ENCODE results near the gene TUSC2. TPM values are rescaled to one million over a fixed set of nuclear protein-coding genes. Genes with fewer than 3 reads are reported as not detected.

The TUSC2 gene
- total RNA-seq, 1 experiment from 2014 or later = 15.2 TPM

DNA sequence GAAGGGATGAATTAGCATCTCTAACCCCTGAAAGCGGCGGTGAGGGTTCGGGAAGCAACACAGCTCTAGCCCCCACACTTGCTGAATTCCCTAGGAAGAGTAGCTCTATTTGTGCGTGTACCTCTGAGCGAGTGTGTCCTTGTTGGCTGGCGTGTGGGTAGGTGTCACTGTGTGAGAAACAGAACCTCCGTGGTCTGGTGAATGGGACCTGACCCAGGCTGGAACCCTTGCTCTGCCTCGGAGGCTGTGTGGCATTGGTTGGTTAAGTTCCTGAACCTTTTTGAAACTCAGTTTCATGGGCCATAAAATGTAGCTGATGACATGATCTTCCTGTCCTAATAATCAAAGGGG, 31.7 kb upstream of the TUSC2 start:
- H3K36me3 ChIP-seq (ENCODE audit: insufficient read depth, low read length, poor library complexity, severe bottlenecking) = no peaks in the 10 kb centered on the region
- peak overlapping the region; percentile 72 for H3K4me3 ChIP-seq (ENCODE audit: low read depth, low read length, poor library complexity, severe bottlenecking)
- intact Hi-C loops (cut with micrococcal nuclease; ENCODE audit: unreplicated experiment) = no loop called here
- DNase-seq (ENCODE audit: low spot score) = no peak
- CTCF ChIA-PET = no interaction called here
- POLR2A ChIA-PET (ENCODE audit: low non-redundant PET) = no interaction called here
- TF ChIP-seq EZH2 (IDR thresholded peaks at IDR 0.05; ENCODE audit: borderline replicate concordance, low read depth, low read length, poor library complexity, severe bottlenecking) = no peak
- TF ChIP-seq, protein P1, sequence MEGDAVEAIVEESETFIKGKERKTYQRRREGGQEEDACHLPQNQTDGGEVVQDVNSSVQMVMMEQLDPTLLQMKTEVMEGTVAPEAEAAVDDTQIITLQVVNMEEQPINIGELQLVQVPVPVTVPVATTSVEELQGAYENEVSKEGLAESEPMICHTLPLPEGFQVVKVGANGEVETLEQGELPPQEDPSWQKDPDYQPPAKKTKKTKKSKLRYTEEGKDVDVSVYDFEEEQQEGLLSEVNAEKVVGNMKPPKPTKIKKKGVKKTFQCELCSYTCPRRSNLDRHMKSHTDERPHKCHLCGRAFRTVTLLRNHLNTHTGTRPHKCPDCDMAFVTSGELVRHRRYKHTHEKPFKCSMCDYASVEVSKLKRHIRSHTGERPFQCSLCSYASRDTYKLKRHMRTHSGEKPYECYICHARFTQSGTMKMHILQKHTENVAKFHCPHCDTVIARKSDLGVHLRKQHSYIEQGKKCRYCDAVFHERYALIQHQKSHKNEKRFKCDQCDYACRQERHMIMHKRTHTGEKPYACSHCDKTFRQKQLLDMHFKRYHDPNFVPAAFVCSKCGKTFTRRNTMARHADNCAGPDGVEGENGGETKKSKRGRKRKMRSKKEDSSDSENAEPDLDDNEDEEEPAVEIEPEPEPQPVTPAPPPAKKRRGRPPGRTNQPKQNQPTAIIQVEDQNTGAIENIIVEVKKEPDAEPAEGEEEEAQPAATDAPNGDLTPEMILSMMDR (conservative IDR thresholded peaks at IDR 0.05; ENCODE audit: low read depth, low read length) = no peak
- no peak overlapping the region for H3K27ac ChIP-seq (ENCODE audit: low read depth, low read length, poor library complexity, severe bottlenecking)
- H3K4me1 ChIP-seq (ENCODE audit: insufficient read depth, low read length, poor library complexity, severe bottlenecking) = no peaks in the 10 kb centered on the region
- H3K9me3 ChIP-seq (ENCODE audit: low read depth, low read length, poor library complexity, severe bottlenecking) = no peaks in the 10 kb centered on the region
- no peaks in the 10 kb centered on the region for H3K27me3 ChIP-seq (replicated peaks; ENCODE audit: insufficient read depth, low read depth, low read length, poor library complexity)
- BruUV-seq (replicated peaks) = no TSS peak

DNA sequence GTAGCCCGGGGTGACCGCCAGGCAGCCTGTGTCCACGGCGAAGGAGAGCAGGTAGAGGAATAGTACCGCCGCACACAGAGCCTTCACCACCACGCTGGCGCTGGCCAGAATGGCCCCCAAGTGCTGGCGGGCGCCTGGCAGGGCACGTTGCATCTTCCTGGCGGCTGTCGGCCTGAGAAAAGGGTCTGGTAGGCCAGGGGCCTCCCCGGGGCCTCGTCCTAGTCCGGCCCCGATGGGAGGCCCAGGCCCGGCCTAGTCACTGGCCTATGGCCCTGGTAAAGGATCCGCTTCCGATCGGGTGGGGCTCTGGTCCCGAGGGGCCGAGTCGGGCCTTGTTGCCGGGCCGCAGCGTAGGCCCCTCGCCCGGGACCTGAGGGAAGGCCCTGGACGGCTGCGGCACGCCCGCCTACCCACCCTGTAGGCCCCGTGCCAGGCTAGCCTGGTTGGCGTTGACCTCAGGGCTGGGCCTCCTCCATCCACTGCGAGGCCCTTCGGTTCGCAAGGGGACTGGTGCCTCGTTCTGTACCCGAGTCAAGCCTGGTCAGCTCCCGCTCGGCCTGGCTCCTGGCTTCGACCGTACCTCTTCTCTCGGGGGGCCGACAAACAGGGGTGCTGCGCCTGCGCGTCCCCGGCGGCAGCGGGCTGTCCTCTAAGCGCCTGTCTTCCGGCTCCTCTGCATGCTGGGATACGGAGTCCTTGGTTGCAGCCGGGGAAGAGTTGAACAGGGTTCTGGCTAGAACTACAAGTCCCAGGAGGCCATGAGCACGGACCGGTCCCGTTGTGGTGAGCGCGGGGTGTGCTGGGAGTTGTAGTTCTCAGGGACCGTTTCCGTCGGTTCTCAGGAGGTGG, 31.1 kb upstream of the TUSC2 start, which contains the start of gene TMEM115:
TSS of gene TMEM115 (minus strand) at position 611 of the 849 bp plus-strand sequence. CDS start at position 153, 458 bp downstream.
- DNase-seq (ENCODE audit: low spot score) = peak; percentile 96
- H3K27ac ChIP-seq (ENCODE audit: low read depth, low read length, poor library complexity, severe bottlenecking) = peak within 1 kb of the TSS; percentile 76
- POLR2A ChIA-PET (ENCODE audit: low non-redundant PET) = no interaction called here

DNA sequence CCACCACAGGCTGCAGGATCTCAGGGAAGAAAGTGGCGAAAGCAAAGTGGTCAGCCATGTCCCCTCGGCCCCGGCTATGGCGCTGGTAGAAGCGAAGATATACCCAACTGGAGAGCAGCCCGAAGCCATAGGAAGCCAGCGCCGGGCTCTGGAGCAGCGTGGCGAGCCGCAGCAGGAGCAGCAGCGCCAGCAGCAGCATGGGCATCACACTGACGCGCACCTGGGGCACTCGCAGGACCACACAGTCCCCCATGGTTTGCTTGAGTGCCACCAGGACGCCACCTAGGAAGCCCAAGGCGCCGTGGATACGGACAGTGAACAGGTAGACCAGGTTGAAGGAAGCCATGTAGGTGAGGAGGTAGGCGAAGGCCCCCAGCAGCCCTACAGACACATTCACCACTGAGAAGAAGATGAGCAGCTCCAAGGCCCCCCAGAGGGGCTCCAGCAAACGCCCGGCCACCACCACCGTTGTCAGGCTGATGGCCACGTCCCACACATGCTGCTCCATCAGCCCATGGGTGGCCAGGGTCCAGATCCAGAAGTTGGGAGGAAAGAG, 30.4 kb upstream of the TUSC2 start:
- BruUV-seq (replicated peaks) = no TSS peak
- DNase-seq (ENCODE audit: low spot score) = no peak
- Histone ChIP-seq H3K27me3 (replicated peaks; ENCODE audit: insufficient read depth, low read depth, low read length, poor library complexity) (no peaks in the 10 kb centered on the region), H3K36me3 (ENCODE audit: insufficient read depth, low read length, poor library complexity, severe bottlenecking) (peaks cover 3% of the 10 kb centered on the region), H3K4me1 (ENCODE audit: insufficient read depth, low read length, poor library complexity, severe bottlenecking) (no peaks in the 10 kb centered on the region), H3K27ac (ENCODE audit: low read depth, low read length, poor library complexity, severe bottlenecking) (peak overlapping the region; percentile 76), H3K4me3 (ENCODE audit: low read depth, low read length, poor library complexity, severe bottlenecking) (peak overlapping the region; percentile 72), H3K9me3 (ENCODE audit: low read depth, low read length, poor library complexity, severe bottlenecking) (no peaks in the 10 kb centered on the region)
- intact Hi-C loops (cut with micrococcal nuclease; ENCODE audit: unreplicated experiment) = no loop called here
- ChIA-PET POLR2A (ENCODE audit: low non-redundant PET) (no interaction called here), CTCF (no interaction called here)
- TF ChIP-seq, protein P1 (conservative IDR thresholded peaks at IDR 0.05; ENCODE audit: low read depth, low read length) = no peak
- no peak for TF ChIP-seq EZH2 (IDR thresholded peaks at IDR 0.05; ENCODE audit: borderline replicate concordance, low read depth, low read length, poor library complexity, severe bottlenecking)

More for the DNA sequence above, 31.1 kb upstream of the TUSC2 start, which contains the start of gene TMEM115:
- Histone ChIP-seq H3K4me3 (ENCODE audit: low read depth, low read length, poor library complexity, severe bottlenecking) (peak within 1 kb of the TSS; percentile 72), H3K9me3 (ENCODE audit: low read depth, low read length, poor library complexity, severe bottlenecking) (no peaks in the 10 kb centered on the region), H3K36me3 (ENCODE audit: insufficient read depth, low read length, poor library complexity, severe bottlenecking) (peaks cover 2% of the 10 kb centered on the region), H3K27me3 (replicated peaks; ENCODE audit: insufficient read depth, low read depth, low read length, poor library complexity) (no peaks in the 10 kb centered on the region), H3K4me1 (ENCODE audit: insufficient read depth, low read length, poor library complexity, severe bottlenecking) (no peaks in the 10 kb centered on the region)
- BruUV-seq (replicated peaks) = TSS peak; percentile 60
- CTCF ChIA-PET = interaction anchor here (0.5 kb wide), 1 partner anchor 101 kb away, joined by 3 read pairs; no protein-coding TSS in a partner anchor
- intact Hi-C loops (cut with micrococcal nuclease; ENCODE audit: unreplicated experiment) = no loop called here
- TF ChIP-seq, protein P1 (conservative IDR thresholded peaks at IDR 0.05; ENCODE audit: low read depth, low read length) = no peak
- TF ChIP-seq EZH2 (IDR thresholded peaks at IDR 0.05; ENCODE audit: borderline replicate concordance, low read depth, low read length, poor library complexity, severe bottlenecking) = no peak
